HG03139 (cell line): ENCODE measurements around the gene MAPK1IP1L.
A peak's percentile ranks its signal among the peaks of the same experiment; 100 is the strongest.

ENCODE experiments used
- ATAC-seq: cut with Tn5 transposase; IDR thresholded peaks from one replicate; pipeline ENCODE4 v1.9.1; 2021; ENCODE audit not compliant: unreplicated experiment

MAPK1IP1L gene

GRCh38 chr14:55094292-55095157 lies 43.1 kb downstream of the MAPK1IP1L start:
- no peak for ATAC-seq

GRCh38 chr14:55097881-55098560 lies 46.6 kb downstream of the MAPK1IP1L start:
- peak; percentile 63 for ATAC-seq

GRCh38 chr14:55098561-55098898 lies 47.1 kb downstream of the MAPK1IP1L start:
- no peak for ATAC-seq

- ATAC-seq: no peak
Measured at GRCh38 chr14:55099756-55100155, 48.3 kb downstream of the MAPK1IP1L start.

- no peak for ATAC-seq
Measured at GRCh38 chr14:55101698-55102097, 50.3 kb downstream of the MAPK1IP1L start.

GRCh38 chr14:55102141-55102621 lies 50.7 kb downstream of the MAPK1IP1L start:
- peak; percentile 59 for ATAC-seq

- peak; percentile 35 for ATAC-seq
Measured at GRCh38 chr14:55103005-55103640, 51.7 kb downstream of the MAPK1IP1L start.

- ATAC-seq: no peak
Measured at GRCh38 chr14:55103971-55104954, 52.8 kb downstream of the MAPK1IP1L start.

GRCh38 chr14:55105991-55106390 lies 54.5 kb downstream of the MAPK1IP1L start:
- no peak for ATAC-seq

- ATAC-seq: no peak
Measured at GRCh38 chr14:55107766-55108554, 56.5 kb downstream of the MAPK1IP1L start.

GRCh38 chr14:55109836-55110235 lies 58.4 kb downstream of the MAPK1IP1L start:
- ATAC-seq: no peak

GRCh38 chr14:55111122-55111708 lies 59.8 kb downstream of the MAPK1IP1L start:
- no peak for ATAC-seq

GRCh38 chr14:55114720-55115119 lies 63.3 kb downstream of the MAPK1IP1L start:
- no peak for ATAC-seq

- ATAC-seq: no peak
Measured at GRCh38 chr14:55115460-55115859, 64.0 kb downstream of the MAPK1IP1L start.

- ATAC-seq: no peak
Measured at GRCh38 chr14:55115861-55116245, 64.4 kb downstream of the MAPK1IP1L start.

- no peak for ATAC-seq
Measured at GRCh38 chr14:55116246-55117030, 65.0 kb downstream of the MAPK1IP1L start.

- no peak for ATAC-seq
Measured at GRCh38 chr14:55117803-55118441, 66.5 kb downstream of the MAPK1IP1L start.

GRCh38 chr14:55118761-55119160 lies 67.3 kb downstream of the MAPK1IP1L start:
- no peak for ATAC-seq
